Heart left ventricle (tissue), 16 donors: ENCODE data around the gene GSTM5. TPM values are rescaled to one million over a fixed set of nuclear protein-coding genes. Genes with fewer than 3 reads are reported as not detected.

Experiments
- ATAC-seq, 4 donors: fragments of 200-7000 bp; cut with Tn5 transposase; one replicate each; pipeline ENCODE4 v1.9.1; 2020 to 2022; ENCODE audit warnings: moderate library complexity in 4 of 4, mild to moderate bottlenecking in 3 of 4, moderate number of reproducible peaks in 1 of 4
- DNase-seq, 5 donors: peaks; one replicate each; pipeline ENCODE4 v3.0.0-alpha.2; 2020
- H3K27ac ChIP-seq, 12 donors: fragments of 200-600 bp; sonication (generic) in 4 of 12; one replicate each; pipeline versions ENCODE4 v1.5.0 to v1.8.0; 2016 to 2022; ENCODE audit warnings: mild to moderate bottlenecking in 2 of 12
- H3K27me3 ChIP-seq, 9 donors: fragments of 200-600 bp; sonication (generic) in 2 of 9; one replicate each; pipeline versions ENCODE4 v1.5.1 to v1.8.0; 2016 to 2022; ENCODE audit warnings: mild to moderate bottlenecking in 3 of 9
- H3K36me3 ChIP-seq, 9 donors: fragments of 200-600 bp; sonication (generic) in 2 of 9; one replicate each; pipeline versions ENCODE4 v1.5.0 to v1.8.0; 2018 to 2022; ENCODE audit warnings: mild to moderate bottlenecking in 2 of 9
- H3K4me1 ChIP-seq, 12 donors: fragments of 200-600 bp; sonication (generic) in 4 of 12; one replicate each; pipeline versions ENCODE4 v1.5.0 to v1.8.0; 2016 to 2022; ENCODE audit warnings: mild to moderate bottlenecking in 3 of 12
- H3K4me3 ChIP-seq, 12 donors: fragments of 200-600 bp; sonication (generic) in 4 of 12; one replicate each; pipeline versions ENCODE4 v1.5.0 to v1.8.0; 2017 to 2022; ENCODE audit warnings: mild to moderate bottlenecking in 9 of 12, moderate library complexity in 4 of 12
- H3K9me3 ChIP-seq, 12 donors: fragments of 200-600 bp; sonication (generic) in 4 of 12; one replicate each; pipeline versions ENCODE4 v1.5.0 to v1.8.0; 2016 to 2022; ENCODE audit warnings: mild to moderate bottlenecking in 1 of 12
- CTCF ChIP-seq, 12 donors: fragments of 200-600 bp; sonication (generic) in 4 of 12; IDR thresholded peaks; one replicate each; pipeline versions ENCODE4 v1.5.0 to v1.8.0; 2018 to 2022; ENCODE audit warnings: antibody characterized with exemption in 12 of 12, mild to moderate bottlenecking in 5 of 12
- POLR2A ChIP-seq, 2 donors: fragments of 450-650 bp; IDR thresholded peaks; one replicate each; pipeline ENCODE4 v1.6.1; 2017; ENCODE audit warnings: antibody characterized with exemption in 2 of 2, mild to moderate bottlenecking in 2 of 2, moderate library complexity in 2 of 2
- WGBS, 4 donors: extraction: QIAGEN DNeasy Blood & Tissue Kit in 2 of 4; methylation state at CpG; one replicate each; pipeline versions ENCODE4 v1.1.5 to v1.1.7; 2013 to 2018; 5-methylcytosine and 5-hydroxymethylcytosine counted together
- intact Hi-C, 10 donors: fragments of 100-400 bp; cut with DNase I; formaldehyde crosslinking; loops; one replicate each; pipeline versions ENCODE4 v1.11.1 to v1.14.2; 2022
- polyA plus RNA-seq, 2 donors: library from polyadenylated mRNA; stranded (reverse); fragments of 200-250 nt; gene quantifications; one replicate each; pipeline ENCODE4 v1.2.3, GENCODE V29; 2013
- total RNA-seq, 9 donors: library from RNA; depleted of rRNA in 2 of 9; stranded (reverse); fragments of >200 nt in 2 of 9; fragmentation: NEBNext Ultra II Directional in 3 of 9; extraction: Animal tissue kit (Norgen Biotek cat#: 25700) in 3 of 9; gene quantifications; one replicate each; pipeline versions ENCODE4 v1.1.0 to v1.2.4, GENCODE V29; 2016 to 2023
- donor health status: ischemic (EF 13 %, LVEDD 7.1; RV severe dilation, severe dysfunction).
- donor health status: healthy with polysubstance abuse.
- donor health status: DM: no; HTN: yes; CAD: no.
- donor health status: DM: no; HTN: no; CAD: no.
- donor health status: ischemic (EF 25% LVEDD 6.9; RV normal size, moderate dysfunction).
- donor health status: ischemic (EF 25% LVEDD 5.7; RV mildly dilated, moderate dysfunction).
- donor health status: healthy.
- donor health status: DM: yes; HTN: yes; CAD: no.
- donor health status: ischemic (EF 35%, LVEDD 5.7; RV mildly dilated, moderate dysfunction).
- donor health status: nonischemic (EF 11% LVEDD 7.7; RV severe dilation, severe dysfunction).
- donor health status: DM: yes; HTN: yes; CAD: no.
- donor health status: PGD.
- donor health status: ischemic (EF 29% LVEDD 5.4; RV normal size, mild dysfunction).
- donor health status: nonischemic (EF 23%, LVEDD 6.1; RV moderate dilation, normal function).

The GSTM5 gene
- total and polyA plus RNA-seq, 11 donors = 0.49 to 9.0 (median 2.1) TPM; not detected in 1

GRCh38 chr1:109716570-109717090, 4.6 kb downstream of the GSTM5 start:
- Histone ChIP-seq H3K4me1 (peaks cover 0 to 8% (median 0%) of the 10 kb centered on the region in 12 donors), H3K4me3 (no peak overlapping the region), H3K9me3 (no peaks in the 10 kb centered on the region), H3K36me3 (no peaks in the 10 kb centered on the region), H3K27ac (peak overlapping the region in 1 of 12 donors; percentile 19), H3K27me3 (peaks cover 0 to 7% (median 0%) of the 10 kb centered on the region in 9 donors)
- TF ChIP-seq POLR2A (IDR thresholded peaks at IDR 0.05) (no peak), CTCF (IDR thresholded peaks at IDR 0.05) (no peak)
- no peak for DNase-seq
- ATAC-seq = peak in 1 of 4 donors; percentile 14
- intact Hi-C loops = loop anchor here in 4 of 10 donors (2.0 to 5.0 kb wide), 2 partner anchors 56 kb away; no protein-coding TSS in a partner anchor
- 62 to 76% (median 69%) methylated on average over 3 of the region's 3 CpGs for WGBS, 4 donors

- no peak for TF ChIP-seq CTCF (IDR thresholded peaks at IDR 0.05)
- TF ChIP-seq POLR2A (IDR thresholded peaks at IDR 0.05) = no peak
- 84 to 92% (median 89%) methylated on average over 5 of the region's 5 CpGs for WGBS, 4 donors
- H3K9me3 ChIP-seq = no peaks in the 10 kb centered on the region
- H3K27me3 ChIP-seq = no peaks in the 10 kb centered on the region
- no peak overlapping the region for H3K27ac ChIP-seq
- intact Hi-C loops = loop anchor here in 9 of 10 donors (1.0 to 5.0 kb wide), 3 partner anchors 55 to 56 kb away; no protein-coding TSS in a partner anchor
- no peak for ATAC-seq
- H3K4me3 ChIP-seq = no peak overlapping the region
- DNase-seq = no peak
- H3K4me1 ChIP-seq = peaks cover 0 to 8% (median 0%) of the 10 kb centered on the region in 12 donors
- no peaks in the 10 kb centered on the region for H3K36me3 ChIP-seq
These were observed 5.7 kb downstream of the GSTM5 start for GRCh38 chr1:109717729-109718128.

GRCh38 chr1:109718495-109718894, 6.4 kb downstream of the GSTM5 start:
- Histone ChIP-seq H3K27me3 (no peaks in the 10 kb centered on the region), H3K36me3 (no peaks in the 10 kb centered on the region), H3K9me3 (no peaks in the 10 kb centered on the region), H3K4me1 (peaks cover 0 to 8% (median 0%) of the 10 kb centered on the region in 12 donors), H3K4me3 (no peak overlapping the region), H3K27ac (no peak overlapping the region)
- WGBS, 4 donors = 84 to 92% (median 88%) methylated on average over 2 of the region's 2 CpGs
- TF ChIP-seq POLR2A (IDR thresholded peaks at IDR 0.05) (no peak), CTCF (IDR thresholded peaks at IDR 0.05) (peak in 9 of 12 donors; percentile 4 to 43 (median 36))
- ATAC-seq = peak in 3 of 4 donors; percentile 64 to 69 (median 67)
- DNase-seq = no peak
- intact Hi-C loops = loop anchor here in 8 of 10 donors (1.0 to 5.0 kb wide), 3 partner anchors 54 to 55 kb away; no protein-coding TSS in a partner anchor

- no peak for DNase-seq
- WGBS, 4 donors = 81 to 89% (median 83%) methylated on average over 5 of the region's 5 CpGs
- intact Hi-C loops = loop anchor here in 7 of 10 donors (2.0 to 5.0 kb wide), 2 partner anchors 53 kb away; no protein-coding TSS in a partner anchor
These were observed 7.3 kb downstream of the GSTM5 start for GRCh38 chr1:109719337-109719837.

More at GRCh38 chr1:109719337-109719837, 7.3 kb downstream of the GSTM5 start:
- no peak for TF ChIP-seq CTCF (IDR thresholded peaks at IDR 0.05)
- no peak for TF ChIP-seq POLR2A (IDR thresholded peaks at IDR 0.05)
- no peaks in the 10 kb centered on the region for H3K36me3 ChIP-seq
- no peak for ATAC-seq
- no peak overlapping the region for H3K27ac ChIP-seq
- H3K4me1 ChIP-seq = peaks cover 0 to 8% (median 0%) of the 10 kb centered on the region in 12 donors
- H3K4me3 ChIP-seq = no peak overlapping the region
- H3K9me3 ChIP-seq = no peaks in the 10 kb centered on the region
- no peaks in the 10 kb centered on the region for H3K27me3 ChIP-seq
